22Rv1 (cell line): ENCODE measurements around the gene GPRC5A.
A peak's percentile ranks its signal among the peaks of the same experiment; 100 is the strongest.
"Not testable (repeated sequence)": the region's sequence is repeated elsewhere in the genome, so short reads cannot be mapped to it uniquely, and the experiment has no call there.

Experiments
- H3K27ac ChIP-seq: fragments of 450-650 bp; 2 replicates; pipeline ENCODE4 v1.5.1; 2017
- ZFX ChIP-seq: fragments of 450-650 bp; IDR thresholded peaks from 2 replicates; pipeline ENCODE4 v1.6.1; 2017; ENCODE audit warnings: antibody characterized with exemption, borderline replicate concordance
- TF ChIP-seq, protein P1 (sequence below): fragments of 450-650 bp; IDR thresholded peaks from 2 replicates; pipeline ENCODE4 v1.5.1; 2017; ENCODE audit warnings: mild to moderate bottlenecking

GPRC5A gene

DNA sequence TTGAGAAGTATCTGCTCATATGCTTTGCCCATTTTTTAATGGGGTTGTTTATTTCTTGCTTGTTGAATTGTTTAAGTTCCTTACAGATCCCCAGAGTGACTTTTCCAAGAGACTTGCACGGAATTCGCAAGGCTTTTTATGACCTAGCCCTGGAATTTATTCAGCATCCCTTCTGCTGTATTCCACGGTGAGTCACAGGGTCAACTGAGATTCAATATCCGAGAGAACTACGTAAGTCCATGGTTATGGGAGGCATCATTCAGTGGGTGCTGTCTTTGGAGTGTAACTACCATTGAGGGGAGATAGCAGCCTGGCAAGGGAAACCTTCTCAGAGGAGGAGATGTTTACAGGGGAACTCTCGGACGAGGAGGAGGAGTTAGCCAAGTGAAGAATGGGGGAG is 20.9 kb upstream of the GPRC5A start:
- no peak for TF ChIP-seq ZFX
- TF ChIP-seq, protein P1, sequence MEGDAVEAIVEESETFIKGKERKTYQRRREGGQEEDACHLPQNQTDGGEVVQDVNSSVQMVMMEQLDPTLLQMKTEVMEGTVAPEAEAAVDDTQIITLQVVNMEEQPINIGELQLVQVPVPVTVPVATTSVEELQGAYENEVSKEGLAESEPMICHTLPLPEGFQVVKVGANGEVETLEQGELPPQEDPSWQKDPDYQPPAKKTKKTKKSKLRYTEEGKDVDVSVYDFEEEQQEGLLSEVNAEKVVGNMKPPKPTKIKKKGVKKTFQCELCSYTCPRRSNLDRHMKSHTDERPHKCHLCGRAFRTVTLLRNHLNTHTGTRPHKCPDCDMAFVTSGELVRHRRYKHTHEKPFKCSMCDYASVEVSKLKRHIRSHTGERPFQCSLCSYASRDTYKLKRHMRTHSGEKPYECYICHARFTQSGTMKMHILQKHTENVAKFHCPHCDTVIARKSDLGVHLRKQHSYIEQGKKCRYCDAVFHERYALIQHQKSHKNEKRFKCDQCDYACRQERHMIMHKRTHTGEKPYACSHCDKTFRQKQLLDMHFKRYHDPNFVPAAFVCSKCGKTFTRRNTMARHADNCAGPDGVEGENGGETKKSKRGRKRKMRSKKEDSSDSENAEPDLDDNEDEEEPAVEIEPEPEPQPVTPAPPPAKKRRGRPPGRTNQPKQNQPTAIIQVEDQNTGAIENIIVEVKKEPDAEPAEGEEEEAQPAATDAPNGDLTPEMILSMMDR, result no peak
- H3K27ac ChIP-seq, result peak overlapping the region; percentile 79; the same call in 1 of the 2 replicates

DNA sequence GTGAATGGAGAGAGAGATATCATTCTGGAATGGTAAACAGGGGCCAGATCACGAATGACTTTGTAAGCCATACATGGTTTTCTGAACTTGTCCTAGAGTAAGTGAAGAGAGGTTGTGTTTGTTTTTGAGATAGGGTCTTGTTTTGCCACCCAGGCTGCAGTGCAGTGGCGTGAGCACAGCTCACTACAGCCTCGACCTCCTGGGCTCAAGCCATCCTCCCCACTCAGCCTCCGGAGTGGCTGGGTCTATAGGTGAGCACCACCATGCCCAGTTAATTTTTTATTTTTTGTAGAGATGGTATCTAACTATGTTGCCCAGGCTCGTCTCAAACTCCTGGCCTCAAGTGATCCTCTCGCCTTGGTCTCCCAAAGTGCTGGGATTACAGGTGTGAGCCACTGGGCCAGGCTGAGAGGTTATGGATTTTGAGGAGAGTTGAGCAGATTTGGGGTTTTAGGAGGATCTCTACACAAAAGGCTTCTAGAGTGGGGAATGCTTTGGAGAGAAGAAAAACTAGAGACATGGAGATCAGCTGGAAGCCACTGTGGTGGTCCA is 19.7 kb upstream of the GPRC5A start:
- no peak for TF ChIP-seq ZFX
- TF ChIP-seq, protein P1, result no peak
- H3K27ac ChIP-seq, result peak overlapping the region; percentile 79

DNA sequence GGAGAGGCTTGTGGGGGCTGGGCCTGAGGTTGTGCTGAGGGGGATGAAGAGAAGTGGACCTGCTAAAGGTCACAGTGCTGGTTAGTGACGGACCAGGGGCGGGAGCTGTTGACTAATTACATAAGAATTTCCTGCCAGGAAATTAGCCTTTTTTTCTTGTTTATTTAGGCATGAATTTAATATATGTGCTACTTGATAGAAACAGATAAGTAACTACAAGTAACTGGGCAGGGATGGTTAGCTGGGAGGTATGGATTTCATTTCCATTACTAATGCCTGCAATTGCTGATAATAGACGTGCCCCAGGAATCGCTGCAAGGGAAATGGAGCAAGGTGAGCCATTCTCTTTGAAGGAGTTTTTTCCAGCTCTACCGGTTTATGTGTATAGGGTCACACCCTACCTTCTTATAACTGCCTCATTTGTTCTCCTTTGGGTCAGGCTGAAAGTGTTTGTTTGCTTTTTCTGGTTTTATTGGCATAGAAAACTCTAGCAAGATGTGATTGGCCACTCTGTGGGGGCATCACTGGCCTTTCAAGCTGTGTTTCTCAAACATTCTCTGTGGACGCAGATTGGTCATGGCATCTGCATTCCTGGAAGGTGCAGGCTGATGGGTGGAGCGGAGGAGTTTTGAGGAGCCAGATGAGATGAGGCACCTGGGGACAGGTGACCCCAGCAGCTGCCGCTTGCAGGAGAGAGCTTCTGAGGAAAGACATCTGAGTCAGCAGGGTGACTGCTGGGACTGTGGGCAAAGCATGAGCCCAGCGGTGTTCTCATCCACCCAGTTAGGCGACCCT is 19.0 kb upstream of the GPRC5A start:
- H3K27ac ChIP-seq, result peak overlapping the region; percentile 79

DNA sequence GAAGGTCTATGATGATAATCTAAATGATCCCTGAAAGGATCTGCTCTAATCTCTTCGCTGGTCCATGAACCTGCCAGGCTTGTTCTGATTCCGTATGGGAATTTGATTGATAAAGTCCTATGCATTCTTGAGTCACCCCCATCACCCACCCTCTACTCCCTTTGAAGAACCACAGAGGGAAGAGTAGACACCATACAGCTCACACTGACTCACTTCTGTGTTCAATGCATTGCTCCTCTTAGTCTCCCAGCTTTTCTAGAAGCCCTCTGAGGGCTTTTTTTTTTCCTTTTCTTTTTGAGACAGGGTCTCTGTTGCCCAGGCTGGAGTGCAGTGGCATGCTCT is 18.5 kb upstream of the GPRC5A start:
- peak overlapping the region; percentile 79 for H3K27ac ChIP-seq
- TF ChIP-seq, protein P1, result no peak
- no peak for TF ChIP-seq ZFX

More for the DNA sequence above, 19.0 kb upstream of the GPRC5A start:
- TF ChIP-seq, protein P1, result no peak
- TF ChIP-seq ZFX, result no peak

DNA sequence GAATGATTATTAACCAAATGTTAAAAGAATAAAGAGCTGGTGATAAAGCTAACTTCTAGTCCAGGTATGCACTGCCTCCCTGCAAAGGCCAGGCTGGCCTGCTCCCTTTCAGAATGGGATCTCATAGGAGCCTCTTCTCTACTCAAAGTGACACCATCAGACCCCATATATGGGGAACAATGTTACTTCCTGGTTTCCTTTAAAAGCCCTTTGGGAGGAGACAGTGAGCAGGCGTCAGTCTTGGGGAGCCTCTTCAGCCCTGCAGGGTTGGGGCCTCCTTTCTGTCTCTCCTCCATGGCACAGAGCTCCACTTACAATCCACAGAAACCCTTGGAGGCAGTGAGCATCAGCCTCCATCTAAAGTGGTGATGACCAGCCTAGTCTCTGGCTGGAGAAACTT is 17.3 kb upstream of the GPRC5A start:
- H3K27ac ChIP-seq, result no peak overlapping the region
- TF ChIP-seq, protein P1, result no peak
- TF ChIP-seq ZFX, result no peak

DNA sequence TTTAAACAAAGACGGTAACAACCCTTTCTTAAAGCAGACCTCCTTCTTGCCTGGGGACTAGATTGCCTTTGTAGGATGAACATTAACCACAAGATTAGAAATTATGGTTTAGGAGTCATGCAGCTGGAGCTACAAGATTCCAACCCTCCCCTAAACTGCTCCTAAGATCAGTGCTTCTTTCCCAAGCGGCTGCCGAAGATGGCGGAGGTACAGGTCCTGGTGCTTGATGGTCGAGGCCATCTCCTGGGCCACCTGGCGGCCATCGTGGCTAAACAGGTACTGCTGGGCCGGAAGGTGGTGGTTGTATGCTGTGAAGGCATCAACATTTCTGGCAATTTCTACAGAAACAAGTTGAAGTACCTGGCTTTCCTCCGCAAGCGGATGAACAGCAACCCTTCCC is 16.1 kb upstream of the GPRC5A start:
- H3K27ac ChIP-seq, result not testable (repeated sequence)

DNA sequence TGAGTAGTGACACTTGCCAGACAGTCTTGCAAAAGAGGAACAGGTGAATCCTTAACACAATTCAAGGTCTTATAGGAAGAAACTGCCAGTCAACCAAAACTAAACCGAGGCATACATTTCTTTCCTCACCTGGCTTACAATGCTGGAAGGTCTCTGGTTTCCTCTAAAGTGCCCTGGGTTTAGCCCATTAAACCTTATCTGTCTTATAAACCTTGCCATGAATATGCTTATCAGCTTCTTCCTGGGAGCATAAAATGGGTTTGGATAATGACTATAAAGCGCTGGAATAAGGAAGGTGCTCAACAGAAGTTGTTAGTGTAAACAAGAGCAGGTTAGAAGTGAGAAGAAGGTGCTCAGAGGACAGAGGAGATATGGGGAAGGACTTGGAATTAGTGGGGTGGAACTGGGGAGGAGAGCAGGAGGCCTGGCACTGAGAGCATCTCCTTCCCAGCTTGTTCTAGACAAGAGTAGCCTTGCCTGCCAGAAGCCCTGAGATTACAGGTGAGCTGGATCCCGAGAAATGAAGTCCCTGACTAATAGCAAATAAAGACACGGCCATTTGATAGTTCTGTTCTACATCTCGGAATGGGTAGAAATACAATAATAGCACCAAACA is 14.1 kb upstream of the GPRC5A start:
- no peak for TF ChIP-seq ZFX
- TF ChIP-seq, protein P1, result no peak
- H3K27ac ChIP-seq, result peak overlapping the region; percentile 82
